ENCODE results near the gene PPIP5K1.

The PPIP5K1 gene

GRCh38 chr15:43510200-43511011 lies 79.6 kb downstream of the PPIP5K1 start:
- DNase-seq (ENCODE audit: low read depth): peak; percentile 94
- peak overlapping the region; percentile 71 for H3K4me3 ChIP-seq (ENCODE audit: low read depth, low read length)
- TF ChIP-seq CTCF (IDR thresholded peaks at IDR 0.05; ENCODE audit: control insufficient read depth, extremely low read depth, insufficient read depth): no peak

GRCh38 chr15:43509660-43510199 lies 80.3 kb downstream of the PPIP5K1 start:
- TF ChIP-seq CTCF (IDR thresholded peaks at IDR 0.05; ENCODE audit: control insufficient read depth, extremely low read depth, insufficient read depth): no peak

GRCh38 chr15:43508991-43509659 lies 80.9 kb downstream of the PPIP5K1 start:
- no peak for TF ChIP-seq CTCF (IDR thresholded peaks at IDR 0.05; ENCODE audit: control insufficient read depth, extremely low read depth, insufficient read depth)
- DNase-seq (ENCODE audit: low read depth): no peak
- H3K4me3 ChIP-seq (ENCODE audit: low read depth, low read length): no peak overlapping the region

More at GRCh38 chr15:43509660-43510199, 80.3 kb downstream of the PPIP5K1 start:
- no peak for DNase-seq (ENCODE audit: low read depth)
- H3K4me3 ChIP-seq (ENCODE audit: low read depth, low read length): peak overlapping the region; percentile 71

GRCh38 chr15:43508421-43508820 lies 81.6 kb downstream of the PPIP5K1 start:
- no peak for DNase-seq (ENCODE audit: low read depth)
- no peak for TF ChIP-seq CTCF (IDR thresholded peaks at IDR 0.05; ENCODE audit: control insufficient read depth, extremely low read depth, insufficient read depth)
- H3K4me3 ChIP-seq (ENCODE audit: low read depth, low read length): no peak overlapping the region

- no peak for TF ChIP-seq CTCF (IDR thresholded peaks at IDR 0.05; ENCODE audit: control insufficient read depth, extremely low read depth, insufficient read depth)
- no peak overlapping the region for H3K4me3 ChIP-seq (ENCODE audit: low read depth, low read length)
- DNase-seq (ENCODE audit: low read depth): no peak
Measured at GRCh38 chr15:43505738-43506137, 84.3 kb downstream of the PPIP5K1 start.

GRCh38 chr15:43499635-43500034 lies 90.4 kb downstream of the PPIP5K1 start:
- TF ChIP-seq CTCF (IDR thresholded peaks at IDR 0.05; ENCODE audit: control insufficient read depth, extremely low read depth, insufficient read depth): no peak
- H3K4me3 ChIP-seq (ENCODE audit: low read depth, low read length): no peak overlapping the region
- DNase-seq (ENCODE audit: low read depth): no peak

All from LNCaP clone FGC (cell line).